Osteocyte (in vitro differentiated cells): ENCODE measurements around the gene ZNF628. TPM values are rescaled to one million over a fixed set of nuclear protein-coding genes. Genes with fewer than 3 reads are reported as not detected.
A peak's percentile ranks its signal among the peaks of the same experiment; 100 is the strongest.

Experiments used
- DNase-seq: peaks from one replicate; pipeline ENCODE4 v3.0.0; 2021; ENCODE audit warnings: mixed read lengths; ENCODE audit not compliant: unreplicated experiment; ENCODE audit errors: extremely low spot score
- H3K27ac Mint-ChIP-seq: one replicate; pipeline ENCODE4 v1.8.0; 2021; ENCODE audit warnings: mild to moderate bottlenecking, mixed read lengths; ENCODE audit not compliant: unreplicated experiment
- H3K27me3 Mint-ChIP-seq: one replicate; pipeline ENCODE4 v1.8.0; 2021; ENCODE audit warnings: mixed read lengths; ENCODE audit not compliant: unreplicated experiment
- H3K36me3 Mint-ChIP-seq: one replicate; pipeline ENCODE4 v1.8.0; 2021; ENCODE audit warnings: mixed read lengths; ENCODE audit not compliant: unreplicated experiment
- H3K4me1 Mint-ChIP-seq: one replicate; pipeline ENCODE4 v1.8.0; 2021; ENCODE audit warnings: mixed read lengths; ENCODE audit not compliant: unreplicated experiment
- H3K4me3 Mint-ChIP-seq: one replicate; pipeline ENCODE4 v1.8.0; 2021; ENCODE audit warnings: mild to moderate bottlenecking, moderate library complexity, mixed read lengths; ENCODE audit not compliant: unreplicated experiment
- H3K9me3 Mint-ChIP-seq: one replicate; pipeline ENCODE4 v1.8.0; 2021; ENCODE audit warnings: mixed read lengths; ENCODE audit not compliant: unreplicated experiment
- total RNA-seq: library from RNA; stranded (reverse); gene quantifications from 2 replicates; pipeline ENCODE4 v1.2.1, GENCODE V29; 2021
- TF ChIP-seq, protein P1 (sequence below): fragments of 200-600 bp; sonication (generic); IDR thresholded peaks from 2 replicates; pipeline ENCODE4 v1.5.0; 2021; ENCODE audit warnings: antibody characterized with exemption, mild to moderate bottlenecking, moderate library complexity

ZNF628 gene
- total RNA-seq, 1 donor from 2014 or later: 11.6 TPM

DNA sequence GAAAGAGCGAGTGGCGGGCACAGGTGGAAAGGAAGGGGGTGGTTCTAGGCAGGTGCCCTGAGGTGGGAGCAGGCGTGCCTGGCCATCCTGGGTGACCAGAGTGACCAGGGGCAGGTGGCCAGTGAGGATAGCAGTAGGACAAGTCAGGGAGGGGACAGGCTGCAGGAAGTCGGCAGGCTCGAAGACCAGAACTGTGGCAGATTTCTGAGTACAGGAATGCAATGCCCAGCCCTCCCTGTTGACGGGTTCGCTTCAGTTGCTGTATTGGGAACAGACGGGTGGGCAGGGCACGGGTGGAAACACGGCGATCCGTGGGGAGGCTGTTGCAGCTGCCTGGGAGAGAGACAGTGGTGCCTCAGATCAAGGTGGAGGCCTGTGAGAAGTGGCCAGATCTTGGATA is 1.9 kb downstream of the ZNF628 start:
- DNase-seq: no peak
- Mint-ChIP-seq H3K27me3 (no peaks in the 10 kb centered on the region), H3K4me3 (peak overlapping the region; percentile 91), H3K36me3 (no peaks in the 10 kb centered on the region), H3K27ac (no peak overlapping the region), H3K9me3 (no peaks in the 10 kb centered on the region), H3K4me1 (peaks cover 47% of the 10 kb centered on the region)
- TF ChIP-seq, protein P1, sequence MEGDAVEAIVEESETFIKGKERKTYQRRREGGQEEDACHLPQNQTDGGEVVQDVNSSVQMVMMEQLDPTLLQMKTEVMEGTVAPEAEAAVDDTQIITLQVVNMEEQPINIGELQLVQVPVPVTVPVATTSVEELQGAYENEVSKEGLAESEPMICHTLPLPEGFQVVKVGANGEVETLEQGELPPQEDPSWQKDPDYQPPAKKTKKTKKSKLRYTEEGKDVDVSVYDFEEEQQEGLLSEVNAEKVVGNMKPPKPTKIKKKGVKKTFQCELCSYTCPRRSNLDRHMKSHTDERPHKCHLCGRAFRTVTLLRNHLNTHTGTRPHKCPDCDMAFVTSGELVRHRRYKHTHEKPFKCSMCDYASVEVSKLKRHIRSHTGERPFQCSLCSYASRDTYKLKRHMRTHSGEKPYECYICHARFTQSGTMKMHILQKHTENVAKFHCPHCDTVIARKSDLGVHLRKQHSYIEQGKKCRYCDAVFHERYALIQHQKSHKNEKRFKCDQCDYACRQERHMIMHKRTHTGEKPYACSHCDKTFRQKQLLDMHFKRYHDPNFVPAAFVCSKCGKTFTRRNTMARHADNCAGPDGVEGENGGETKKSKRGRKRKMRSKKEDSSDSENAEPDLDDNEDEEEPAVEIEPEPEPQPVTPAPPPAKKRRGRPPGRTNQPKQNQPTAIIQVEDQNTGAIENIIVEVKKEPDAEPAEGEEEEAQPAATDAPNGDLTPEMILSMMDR: no peak

DNA sequence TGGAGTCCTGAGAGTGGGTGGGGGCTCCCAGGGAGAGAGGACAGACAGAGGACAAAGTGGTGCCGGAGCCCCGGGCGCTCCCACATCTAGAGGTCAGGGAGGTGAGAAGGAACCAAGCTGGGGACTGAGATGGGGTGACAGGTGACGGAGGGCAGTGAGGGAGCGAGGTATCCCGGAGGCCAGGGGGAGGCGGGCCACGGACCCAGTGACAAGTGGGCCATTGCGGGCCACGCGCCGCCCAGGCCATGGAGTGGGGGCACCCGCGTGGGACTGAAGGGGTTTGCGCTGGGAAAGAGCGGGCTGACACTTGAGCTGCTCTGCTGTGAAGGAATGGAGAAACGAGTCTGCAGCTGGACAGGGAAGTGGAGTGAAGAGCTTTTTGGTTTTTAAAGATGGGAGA is 2.6 kb downstream of the ZNF628 start:
- Mint-ChIP-seq H3K36me3 (no peaks in the 10 kb centered on the region), H3K27me3 (no peaks in the 10 kb centered on the region), H3K4me3 (no peak overlapping the region), H3K4me1 (peaks cover 41% of the 10 kb centered on the region), H3K9me3 (no peaks in the 10 kb centered on the region), H3K27ac (no peak overlapping the region)
- TF ChIP-seq, protein P1: no peak
- DNase-seq: no peak

DNA sequence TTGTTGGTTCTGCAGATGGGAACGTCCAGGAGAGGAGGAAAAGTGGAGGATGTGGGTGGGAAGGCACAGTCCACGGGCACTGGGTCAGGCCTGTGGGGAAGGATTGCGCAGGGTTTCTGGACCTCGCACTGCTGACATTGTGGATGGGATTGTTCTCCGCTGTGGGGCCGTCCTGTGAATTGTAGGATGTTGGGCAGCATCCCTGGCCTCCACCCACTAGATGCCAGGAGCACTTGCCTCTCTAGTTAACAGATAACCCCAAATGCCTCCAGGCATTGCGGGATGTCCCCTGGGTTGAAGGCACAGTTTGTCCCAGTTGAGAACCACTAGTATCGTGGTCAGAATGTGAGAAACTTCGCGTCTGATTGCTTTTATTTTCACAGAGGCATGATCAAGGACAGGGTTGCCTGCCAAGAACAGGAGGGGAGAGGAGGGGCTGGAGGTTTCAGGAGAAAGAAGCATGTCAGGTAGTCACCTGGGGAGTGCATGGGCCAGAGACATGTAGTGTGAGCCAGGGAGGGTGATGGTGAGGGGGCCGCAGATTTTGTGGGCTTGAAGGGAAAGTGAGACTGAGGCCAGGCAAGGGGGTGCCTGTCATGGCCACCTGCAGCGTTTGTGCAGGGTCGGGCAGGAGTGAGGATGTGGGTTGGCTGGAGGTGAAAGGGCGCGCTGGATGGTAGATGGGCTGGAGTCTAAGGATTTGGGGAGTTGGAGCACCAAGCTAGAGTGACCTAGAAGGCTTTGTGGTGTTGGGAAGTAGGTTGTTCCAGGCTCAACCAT is 3.2 kb downstream of the ZNF628 start:
- Mint-ChIP-seq H3K4me1 (peaks cover 40% of the 10 kb centered on the region), H3K4me3 (peak overlapping the region; percentile 40), H3K9me3 (no peaks in the 10 kb centered on the region), H3K27ac (no peak overlapping the region), H3K36me3 (no peaks in the 10 kb centered on the region), H3K27me3 (no peaks in the 10 kb centered on the region)
- DNase-seq: no peak
- TF ChIP-seq, protein P1: no peak

DNA sequence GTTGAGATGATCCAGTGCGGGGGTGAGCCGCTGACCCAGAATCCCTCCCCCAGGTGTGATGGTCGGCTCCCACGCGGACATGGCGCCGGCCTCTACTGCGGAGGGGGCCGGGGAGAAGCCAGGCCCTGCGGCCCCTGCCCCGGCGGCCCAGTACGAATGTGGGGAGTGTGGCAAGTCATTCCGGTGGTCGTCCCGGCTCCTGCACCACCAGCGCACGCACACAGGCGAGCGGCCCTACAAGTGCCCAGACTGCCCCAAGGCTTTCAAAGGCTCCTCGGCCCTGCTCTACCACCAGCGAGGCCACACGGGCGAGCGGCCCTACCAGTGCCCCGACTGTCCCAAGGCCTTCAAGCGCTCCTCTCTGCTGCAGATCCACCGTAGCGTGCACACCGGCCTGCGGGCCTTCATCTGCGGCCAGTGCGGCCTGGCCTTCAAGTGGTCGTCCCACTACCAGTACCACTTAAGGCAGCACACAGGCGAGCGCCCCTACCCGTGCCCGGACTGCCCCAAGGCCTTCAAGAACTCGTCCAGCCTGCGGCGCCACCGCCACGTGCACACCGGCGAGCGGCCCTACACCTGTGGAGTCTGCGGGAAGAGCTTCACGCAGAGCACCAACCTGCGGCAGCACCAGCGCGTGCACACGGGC is 4.9 kb downstream of the ZNF628 start:
- Mint-ChIP-seq H3K27me3 (no peaks in the 10 kb centered on the region), H3K27ac (no peak overlapping the region), H3K4me1 (peaks cover 39% of the 10 kb centered on the region), H3K36me3 (no peaks in the 10 kb centered on the region), H3K9me3 (no peaks in the 10 kb centered on the region), H3K4me3 (no peak overlapping the region)
- DNase-seq: no peak
- TF ChIP-seq, protein P1: no peak

DNA sequence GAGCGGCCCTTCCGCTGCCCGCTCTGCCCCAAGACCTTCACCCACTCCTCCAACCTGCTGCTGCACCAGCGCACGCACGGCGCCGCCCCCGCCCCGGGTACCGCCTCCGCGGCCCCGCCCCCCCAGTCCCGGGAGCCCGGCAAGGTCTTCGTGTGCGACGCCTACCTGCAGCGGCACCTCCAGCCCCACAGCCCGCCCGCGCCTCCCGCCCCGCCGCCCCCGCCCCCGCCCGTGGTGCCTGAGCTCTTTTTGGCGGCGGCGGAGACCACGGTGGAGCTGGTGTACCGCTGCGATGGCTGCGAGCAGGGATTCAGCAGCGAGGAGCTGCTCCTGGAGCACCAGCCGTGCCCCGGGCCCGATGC is 5.4 kb downstream of the ZNF628 start:
- H3K27ac Mint-ChIP-seq: no peak overlapping the region
- H3K27me3 Mint-ChIP-seq: no peaks in the 10 kb centered on the region
- no peaks in the 10 kb centered on the region for H3K9me3 Mint-ChIP-seq
- H3K36me3 Mint-ChIP-seq: no peaks in the 10 kb centered on the region
- H3K4me3 Mint-ChIP-seq: no peak overlapping the region
- no peak for DNase-seq
- TF ChIP-seq, protein P1: no peak
- H3K4me1 Mint-ChIP-seq: peaks cover 39% of the 10 kb centered on the region
